Cerebellar cortex (tissue), 1 donor: Measurements from ENCODE around the gene KIF6.
A peak's percentile ranks its signal among the peaks of the same experiment; 100 is the strongest.

Experiments used
- DNase-seq: peaks from one replicate; pipeline ENCODE4 v3.0.0-alpha.2; 2015; ENCODE audit warnings: low spot score

Gene KIF6

GRCh38 chr6:39665861-39666260 is 59.3 kb downstream of the KIF6 start:
- no peak for DNase-seq

- peak; percentile 13 for DNase-seq
Observed at GRCh38 chr6:39664173-39664572, 61.0 kb downstream of the KIF6 start.

GRCh38 chr6:39657355-39658135 is 67.7 kb downstream of the KIF6 start:
- DNase-seq = no peak

- no peak for DNase-seq
Observed at GRCh38 chr6:39654121-39654520, 71.1 kb downstream of the KIF6 start.

GRCh38 chr6:39653612-39654011 is 71.6 kb downstream of the KIF6 start:
- no peak for DNase-seq

GRCh38 chr6:39649996-39650395 is 75.2 kb downstream of the KIF6 start:
- no peak for DNase-seq

- DNase-seq = no peak
Observed at GRCh38 chr6:39646751-39647420, 78.3 kb downstream of the KIF6 start.

GRCh38 chr6:39642270-39642669 is 82.9 kb downstream of the KIF6 start:
- no peak for DNase-seq

GRCh38 chr6:39638126-39638822 is 86.9 kb downstream of the KIF6 start:
- no peak for DNase-seq

GRCh38 chr6:39634646-39635341 is 90.4 kb downstream of the KIF6 start:
- DNase-seq = no peak

- DNase-seq = no peak
Observed at GRCh38 chr6:39625209-39625608, 100.0 kb downstream of the KIF6 start.

- DNase-seq = no peak
Observed at GRCh38 chr6:39623750-39624149, 101.5 kb downstream of the KIF6 start.

GRCh38 chr6:39617520-39617919 is 107.7 kb downstream of the KIF6 start:
- no peak for DNase-seq

GRCh38 chr6:39617026-39617425 is 108.2 kb downstream of the KIF6 start:
- no peak for DNase-seq

GRCh38 chr6:39615622-39616021 is 109.6 kb downstream of the KIF6 start:
- no peak for DNase-seq

- no peak for DNase-seq
Observed at GRCh38 chr6:39614393-39614950, 110.7 kb downstream of the KIF6 start.

- no peak for DNase-seq
Observed at GRCh38 chr6:39610221-39610620, 115.0 kb downstream of the KIF6 start.

- DNase-seq = no peak
Observed at GRCh38 chr6:39608652-39609345, 116.4 kb downstream of the KIF6 start.

- DNase-seq = no peak
Observed at GRCh38 chr6:39602601-39603519, 122.3 kb downstream of the KIF6 start.

GRCh38 chr6:39599973-39600372 is 125.2 kb downstream of the KIF6 start:
- peak; percentile 8 for DNase-seq
